ENCODE measurements around the gene SLC5A12.

DNA sequence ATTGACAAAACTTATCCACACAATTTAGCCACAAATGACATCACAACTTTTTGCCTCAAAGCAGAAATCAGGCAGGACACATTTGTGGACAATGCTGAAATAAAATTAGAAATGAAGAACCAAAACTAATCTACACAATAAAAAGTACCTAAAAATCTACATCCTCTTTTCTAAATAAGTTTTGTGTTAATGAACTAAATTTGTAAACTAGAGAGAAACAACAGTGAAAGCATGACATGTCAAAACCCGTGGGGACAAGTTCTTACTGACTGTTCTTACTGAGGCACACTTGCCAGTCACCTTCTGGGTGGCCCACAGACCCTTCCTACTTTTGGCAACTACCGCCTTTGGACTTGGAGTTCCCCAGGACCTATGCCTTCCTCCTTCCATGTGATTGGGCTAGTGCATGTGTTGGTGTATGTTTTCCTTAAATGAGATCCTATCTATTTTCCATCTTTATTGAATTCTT is 89.1 kb downstream of the SLC5A12 start:
- TF ChIP-seq, protein P1, sequence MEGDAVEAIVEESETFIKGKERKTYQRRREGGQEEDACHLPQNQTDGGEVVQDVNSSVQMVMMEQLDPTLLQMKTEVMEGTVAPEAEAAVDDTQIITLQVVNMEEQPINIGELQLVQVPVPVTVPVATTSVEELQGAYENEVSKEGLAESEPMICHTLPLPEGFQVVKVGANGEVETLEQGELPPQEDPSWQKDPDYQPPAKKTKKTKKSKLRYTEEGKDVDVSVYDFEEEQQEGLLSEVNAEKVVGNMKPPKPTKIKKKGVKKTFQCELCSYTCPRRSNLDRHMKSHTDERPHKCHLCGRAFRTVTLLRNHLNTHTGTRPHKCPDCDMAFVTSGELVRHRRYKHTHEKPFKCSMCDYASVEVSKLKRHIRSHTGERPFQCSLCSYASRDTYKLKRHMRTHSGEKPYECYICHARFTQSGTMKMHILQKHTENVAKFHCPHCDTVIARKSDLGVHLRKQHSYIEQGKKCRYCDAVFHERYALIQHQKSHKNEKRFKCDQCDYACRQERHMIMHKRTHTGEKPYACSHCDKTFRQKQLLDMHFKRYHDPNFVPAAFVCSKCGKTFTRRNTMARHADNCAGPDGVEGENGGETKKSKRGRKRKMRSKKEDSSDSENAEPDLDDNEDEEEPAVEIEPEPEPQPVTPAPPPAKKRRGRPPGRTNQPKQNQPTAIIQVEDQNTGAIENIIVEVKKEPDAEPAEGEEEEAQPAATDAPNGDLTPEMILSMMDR (IDR thresholded peaks at IDR 0.05) = no peak
- TF ChIP-seq REST (IDR thresholded peaks at IDR 0.05; ENCODE audit: insufficient read depth in 1 of 2, low read depth in 2 of 2, low read length in 1 of 2) = no peak
- no peak for TF ChIP-seq TCF7L2 (IDR thresholded peaks at IDR 0.05; ENCODE audit: low read depth, low read length)
- TF ChIP-seq SIN3A (IDR thresholded peaks at IDR 0.05; ENCODE audit: borderline replicate concordance, insufficient read depth, low read depth, low read length) = no peak
